Kidney epithelial cell (primary cell): ENCODE results near the gene MYLK. TPM values are rescaled to one million over a fixed set of nuclear protein-coding genes. Genes with fewer than 3 reads are reported as not detected.

ENCODE experiments used
- DNase-seq: peaks from one replicate; pipeline ENCODE4 v3.0.0-alpha.2; 2010; ENCODE audit warnings: low read depth
- H3K27me3 ChIP-seq: 2 replicates; pipeline ENCODE4 v1.6.0; 2011; ENCODE audit warnings: low read length; ENCODE audit not compliant: control insufficient read depth, insufficient read depth
- H3K36me3 ChIP-seq: 2 replicates; pipeline ENCODE4 v1.5.1; 2011; ENCODE audit warnings: low read length; ENCODE audit not compliant: control insufficient read depth, insufficient read depth
- H3K4me3 ChIP-seq: 2 replicates; pipeline ENCODE4 v1.5.1; 2011; ENCODE audit warnings: low read depth, mild to moderate bottlenecking, control low read depth, low read length
- total RNA-seq: library from RNA; depleted of rRNA; stranded (reverse); fragments of >200 nt; gene quantifications from 2 replicates; pipeline ENCODE4 v1.2.3, GENCODE V29; 2015
- TF ChIP-seq, protein P1 (sequence below): IDR thresholded peaks from 2 replicates; pipeline ENCODE4 v1.5.1; 2011; ENCODE audit warnings: mild to moderate bottlenecking, moderate library complexity, low read length, control low read depth, inconsistent platforms; ENCODE audit not compliant: insufficient read depth, poor library complexity, severe bottlenecking

The MYLK gene
- total RNA-seq, 1 donor from 2014 or later, result 49.7 TPM

GRCh38 chr3:123782488-123782887, 101.6 kb downstream of the MYLK start:
- H3K27me3 ChIP-seq, result no peaks in the 10 kb centered on the region
- DNase-seq, result no peak
- TF ChIP-seq, protein P1, sequence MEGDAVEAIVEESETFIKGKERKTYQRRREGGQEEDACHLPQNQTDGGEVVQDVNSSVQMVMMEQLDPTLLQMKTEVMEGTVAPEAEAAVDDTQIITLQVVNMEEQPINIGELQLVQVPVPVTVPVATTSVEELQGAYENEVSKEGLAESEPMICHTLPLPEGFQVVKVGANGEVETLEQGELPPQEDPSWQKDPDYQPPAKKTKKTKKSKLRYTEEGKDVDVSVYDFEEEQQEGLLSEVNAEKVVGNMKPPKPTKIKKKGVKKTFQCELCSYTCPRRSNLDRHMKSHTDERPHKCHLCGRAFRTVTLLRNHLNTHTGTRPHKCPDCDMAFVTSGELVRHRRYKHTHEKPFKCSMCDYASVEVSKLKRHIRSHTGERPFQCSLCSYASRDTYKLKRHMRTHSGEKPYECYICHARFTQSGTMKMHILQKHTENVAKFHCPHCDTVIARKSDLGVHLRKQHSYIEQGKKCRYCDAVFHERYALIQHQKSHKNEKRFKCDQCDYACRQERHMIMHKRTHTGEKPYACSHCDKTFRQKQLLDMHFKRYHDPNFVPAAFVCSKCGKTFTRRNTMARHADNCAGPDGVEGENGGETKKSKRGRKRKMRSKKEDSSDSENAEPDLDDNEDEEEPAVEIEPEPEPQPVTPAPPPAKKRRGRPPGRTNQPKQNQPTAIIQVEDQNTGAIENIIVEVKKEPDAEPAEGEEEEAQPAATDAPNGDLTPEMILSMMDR, result no peak
- H3K4me3 ChIP-seq, result no peak overlapping the region
- H3K36me3 ChIP-seq, result peaks cover 3% of the 10 kb centered on the region

DNA sequence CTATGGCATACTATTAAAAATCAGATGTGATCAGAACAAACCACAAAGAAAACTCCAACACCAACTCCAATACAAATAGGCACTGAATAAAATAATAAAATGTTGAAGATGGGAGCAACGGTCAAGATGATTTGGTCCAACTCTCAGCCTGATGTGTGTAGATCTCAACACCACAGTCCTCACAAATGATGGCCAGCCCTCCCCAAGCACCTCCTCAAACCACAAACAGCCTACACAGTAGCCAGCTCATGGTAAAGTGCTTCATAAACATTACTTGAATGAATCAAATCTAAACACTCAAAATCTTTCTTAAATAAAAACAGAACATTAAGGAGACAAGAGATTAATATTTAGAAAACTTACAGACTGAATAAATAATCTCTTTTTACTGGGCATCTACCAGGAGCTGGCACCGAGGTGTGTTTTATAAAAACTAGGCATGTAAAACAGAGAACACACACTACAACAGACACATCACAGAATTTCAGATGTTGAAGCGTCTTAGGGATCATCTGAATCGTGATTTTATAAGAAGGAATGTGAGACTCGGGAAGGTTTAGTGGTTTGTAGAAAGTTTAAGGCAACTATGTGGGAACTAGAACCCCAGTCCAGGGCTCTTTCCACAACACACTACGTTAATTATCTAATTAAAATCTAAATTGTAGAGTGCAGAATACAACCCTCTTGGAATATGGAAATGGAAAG, 102.4 kb downstream of the MYLK start:
- Histone ChIP-seq H3K27me3 (no peaks in the 10 kb centered on the region), H3K4me3 (no peak overlapping the region), H3K36me3 (peaks cover 1% of the 10 kb centered on the region)
- TF ChIP-seq, protein P1, result no peak
- no peak for DNase-seq

DNA sequence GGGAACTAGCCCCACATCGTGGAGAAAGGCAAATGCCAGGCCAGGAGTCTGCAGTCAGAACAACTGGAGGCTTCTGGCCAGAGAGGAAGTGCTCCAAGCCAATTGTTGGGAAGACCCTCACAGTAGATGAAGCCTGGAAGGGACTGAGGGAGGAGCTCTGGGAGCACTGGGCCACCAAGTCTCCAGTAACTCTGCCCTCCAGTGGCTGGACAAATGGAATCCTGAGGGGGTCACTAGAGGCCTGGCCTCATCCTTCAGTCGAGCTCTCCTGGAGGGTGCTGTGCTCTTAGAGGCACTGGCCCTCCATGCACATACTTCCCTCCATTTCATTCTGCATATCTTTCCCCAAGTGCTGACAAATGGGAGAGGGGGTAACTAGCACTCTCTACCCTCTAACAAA, 103.0 kb downstream of the MYLK start:
- Histone ChIP-seq H3K36me3 (peaks cover 1% of the 10 kb centered on the region), H3K4me3 (no peak overlapping the region), H3K27me3 (no peaks in the 10 kb centered on the region)
- TF ChIP-seq, protein P1, result peak; percentile 1
- DNase-seq, result no peak

- no peaks in the 10 kb centered on the region for H3K27me3 ChIP-seq
- DNase-seq, result no peak
- H3K4me3 ChIP-seq, result no peak overlapping the region
- peaks cover 1% of the 10 kb centered on the region for H3K36me3 ChIP-seq
- TF ChIP-seq, protein P1, result no peak
These were observed 103.5 kb downstream of the MYLK start for GRCh38 chr3:123780656-123781055.

DNA sequence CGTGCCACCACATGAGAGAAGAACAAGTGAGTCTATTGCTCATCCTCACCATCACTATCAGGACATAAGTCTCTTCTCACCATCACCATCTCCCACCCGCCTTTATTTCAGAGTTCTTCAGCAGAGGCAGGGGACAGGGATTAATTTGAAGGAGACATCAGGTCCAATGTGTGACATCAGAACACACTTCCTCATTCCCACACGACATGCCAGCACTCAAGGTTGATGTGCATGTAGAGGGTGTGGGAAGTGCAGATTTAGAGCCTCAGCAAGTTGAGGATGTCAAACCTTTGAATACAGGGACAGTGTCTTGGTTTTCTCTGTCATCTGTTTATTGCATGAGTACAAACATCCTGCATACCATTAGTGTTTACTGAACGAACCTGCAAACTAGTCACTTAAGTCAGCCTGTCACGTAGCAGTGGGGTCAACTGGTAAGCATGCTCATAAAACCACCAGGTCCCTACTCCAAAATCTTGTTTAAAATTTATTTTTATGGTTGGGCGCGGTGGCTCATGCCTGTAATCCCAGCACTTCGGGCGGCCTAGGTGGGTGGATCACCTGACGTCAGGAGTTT, 104.4 kb downstream of the MYLK start:
- TF ChIP-seq, protein P1, result no peak
- no peak for DNase-seq
- H3K4me3 ChIP-seq, result no peak overlapping the region
- peaks cover 1% of the 10 kb centered on the region for H3K36me3 ChIP-seq
- no peaks in the 10 kb centered on the region for H3K27me3 ChIP-seq

GRCh38 chr3:123778991-123779622, 105.0 kb downstream of the MYLK start:
- Histone ChIP-seq H3K4me3 (no peak overlapping the region), H3K27me3 (no peaks in the 10 kb centered on the region), H3K36me3 (peaks cover 1% of the 10 kb centered on the region)
- TF ChIP-seq, protein P1, result no peak
- no peak for DNase-seq
